Measurements from ENCODE around the gene CBLL1. TPM values are rescaled to one million over a fixed set of nuclear protein-coding genes. Genes with fewer than 3 reads are reported as not detected.

The CBLL1 gene
- total RNA-seq, 4 donors from 2014 or later, result 32.2 to 66.4 (median 42.6) TPM

DNA sequence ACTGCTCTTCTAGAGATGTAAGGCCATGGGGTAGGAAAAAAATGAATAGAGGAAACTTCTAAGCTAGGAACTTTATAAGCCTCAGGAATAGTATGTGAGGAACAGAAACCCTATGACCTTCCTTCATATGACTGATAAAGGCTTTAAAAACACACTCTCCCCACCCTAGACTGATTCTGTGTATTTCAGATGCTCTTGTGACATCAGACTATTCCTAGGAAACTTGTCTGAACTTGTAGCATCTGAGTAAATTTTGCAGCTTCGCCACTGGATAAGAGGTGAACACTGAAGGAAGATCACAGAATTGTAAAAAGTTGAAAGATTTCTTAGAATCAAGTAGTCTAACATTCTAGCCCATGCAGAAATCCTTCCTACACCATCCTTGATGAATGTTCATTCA lies 31.0 kb upstream of the CBLL1 start:
- H3K4me3 ChIP-seq (ENCODE audit: low read depth, poor library complexity, severe bottlenecking), result no peak overlapping the region
- WGBS, 2 donors, result 71 to 74% methylated on average over 1 of the region's 1 CpG
- TF ChIP-seq, protein P1, sequence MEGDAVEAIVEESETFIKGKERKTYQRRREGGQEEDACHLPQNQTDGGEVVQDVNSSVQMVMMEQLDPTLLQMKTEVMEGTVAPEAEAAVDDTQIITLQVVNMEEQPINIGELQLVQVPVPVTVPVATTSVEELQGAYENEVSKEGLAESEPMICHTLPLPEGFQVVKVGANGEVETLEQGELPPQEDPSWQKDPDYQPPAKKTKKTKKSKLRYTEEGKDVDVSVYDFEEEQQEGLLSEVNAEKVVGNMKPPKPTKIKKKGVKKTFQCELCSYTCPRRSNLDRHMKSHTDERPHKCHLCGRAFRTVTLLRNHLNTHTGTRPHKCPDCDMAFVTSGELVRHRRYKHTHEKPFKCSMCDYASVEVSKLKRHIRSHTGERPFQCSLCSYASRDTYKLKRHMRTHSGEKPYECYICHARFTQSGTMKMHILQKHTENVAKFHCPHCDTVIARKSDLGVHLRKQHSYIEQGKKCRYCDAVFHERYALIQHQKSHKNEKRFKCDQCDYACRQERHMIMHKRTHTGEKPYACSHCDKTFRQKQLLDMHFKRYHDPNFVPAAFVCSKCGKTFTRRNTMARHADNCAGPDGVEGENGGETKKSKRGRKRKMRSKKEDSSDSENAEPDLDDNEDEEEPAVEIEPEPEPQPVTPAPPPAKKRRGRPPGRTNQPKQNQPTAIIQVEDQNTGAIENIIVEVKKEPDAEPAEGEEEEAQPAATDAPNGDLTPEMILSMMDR (IDR thresholded peaks at IDR 0.05), result no peak
- TF ChIP-seq POLR2A (IDR thresholded peaks at IDR 0.05), result no peak
- intact Hi-C loops (cut with DNase I; ENCODE audit: low total_unique reads), result no loop called here
- no peak for DNase-seq (ENCODE audit: low spot score in 2 of 2)

DNA sequence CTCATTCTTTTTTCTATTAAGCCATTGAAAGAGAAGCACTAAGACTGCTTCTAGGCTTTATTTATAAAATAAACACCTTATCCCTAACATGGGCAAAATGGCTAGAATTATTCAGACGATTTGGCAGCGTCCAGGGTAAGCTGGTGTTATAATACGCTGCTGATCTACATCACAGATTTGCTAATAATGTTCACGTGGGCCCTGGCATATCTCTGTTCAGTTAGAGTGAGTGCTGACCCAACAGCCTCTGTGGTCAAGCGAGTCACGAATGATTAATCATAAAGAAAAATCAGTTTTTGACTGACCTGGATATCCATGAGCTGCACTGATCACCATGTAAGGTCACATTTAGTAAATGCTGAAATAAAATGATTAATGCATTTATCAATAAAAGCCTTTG lies 28.4 kb upstream of the CBLL1 start:
- TF ChIP-seq POLR2A (IDR thresholded peaks at IDR 0.05), result no peak
- TF ChIP-seq, protein P1 (IDR thresholded peaks at IDR 0.05), result no peak
- intact Hi-C loops (cut with DNase I; ENCODE audit: low total_unique reads), result loop anchor here (5.0 kb wide), 1 partner anchor 1833 kb away; no protein-coding TSS in a partner anchor
- H3K4me3 ChIP-seq (ENCODE audit: low read depth, poor library complexity, severe bottlenecking), result no peak overlapping the region
- WGBS, 2 donors, result 89 to 90% methylated on average over 6 of the region's 6 CpGs
- DNase-seq (ENCODE audit: low spot score in 2 of 2), result no peak

DNA sequence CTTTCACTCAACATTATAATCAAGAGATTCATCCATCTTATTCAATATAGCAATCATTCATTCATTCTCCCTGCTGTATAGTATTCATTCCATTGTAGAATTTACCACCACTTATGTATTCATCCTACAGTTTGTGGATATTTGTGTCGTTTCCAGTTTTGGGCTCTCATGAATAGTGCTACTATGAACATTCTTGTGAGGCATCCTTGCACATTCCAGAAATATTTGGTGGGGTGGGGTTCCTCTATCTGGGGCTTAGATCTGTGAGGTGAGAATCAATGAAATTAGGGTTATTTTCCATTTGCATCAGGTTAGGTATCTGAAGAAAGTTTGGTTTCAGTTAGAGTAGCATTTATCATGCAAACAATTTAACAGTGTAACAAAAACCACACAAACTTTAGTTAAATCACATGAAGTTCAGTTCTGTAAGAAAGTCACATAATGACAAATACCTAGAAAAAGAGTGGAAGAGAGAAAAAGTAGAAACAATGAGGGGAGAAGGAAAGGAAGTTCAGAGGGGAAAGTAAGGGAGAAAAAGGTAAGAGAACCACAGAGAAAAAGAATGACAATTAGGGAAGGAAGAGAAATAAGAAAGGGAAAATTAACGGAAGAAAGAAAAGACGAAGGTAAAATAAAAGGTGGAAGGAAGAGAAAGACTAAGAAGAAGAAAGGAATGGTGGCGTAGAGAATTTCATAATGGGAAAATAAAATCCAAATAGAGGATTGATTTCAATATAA lies 25.3 kb upstream of the CBLL1 start:
- H3K4me3 ChIP-seq (ENCODE audit: low read depth, poor library complexity, severe bottlenecking), result no peak overlapping the region
- TF ChIP-seq POLR2A (IDR thresholded peaks at IDR 0.05), result no peak
- TF ChIP-seq, protein P1 (IDR thresholded peaks at IDR 0.05), result no peak
- 84 to 85% methylated on average over 4 of the region's 4 CpGs for WGBS, 2 donors
- intact Hi-C loops (cut with DNase I; ENCODE audit: low total_unique reads), result loop anchor here (5.0 kb wide), 1 partner anchor 1836 kb away; no protein-coding TSS in a partner anchor
- no peak for DNase-seq (ENCODE audit: low spot score in 2 of 2)

DNA sequence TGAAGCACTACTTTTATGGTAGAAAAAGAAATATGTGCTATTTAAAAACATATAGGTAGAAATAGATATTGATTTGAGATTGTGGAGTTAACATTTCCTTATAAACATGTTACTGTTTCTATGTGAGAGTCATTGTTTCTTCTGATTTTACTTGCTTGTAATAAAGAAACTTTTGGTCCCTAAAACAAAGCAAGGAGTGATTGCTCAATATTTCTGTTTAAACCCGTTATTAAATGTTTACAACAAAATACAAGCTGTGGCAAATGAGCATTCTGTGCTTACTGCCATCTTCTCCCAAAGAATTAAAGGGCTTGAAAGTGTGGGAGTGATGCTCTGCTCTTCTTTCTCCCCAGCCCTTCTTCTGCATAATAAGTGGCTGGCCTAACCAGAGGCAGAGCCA lies 22.7 kb upstream of the CBLL1 start:
- WGBS, 2 donors, result 55 to 59% methylated on average over 1 of the region's 1 CpG
- TF ChIP-seq POLR2A (IDR thresholded peaks at IDR 0.05), result no peak
- DNase-seq (ENCODE audit: low spot score in 2 of 2), result no peak
- intact Hi-C loops (cut with DNase I; ENCODE audit: low total_unique reads), result loop anchor here (5.0 kb wide), 1 partner anchor 324 kb away; no protein-coding TSS in a partner anchor
- no peak overlapping the region for H3K4me3 ChIP-seq (ENCODE audit: low read depth, poor library complexity, severe bottlenecking)

DNA sequence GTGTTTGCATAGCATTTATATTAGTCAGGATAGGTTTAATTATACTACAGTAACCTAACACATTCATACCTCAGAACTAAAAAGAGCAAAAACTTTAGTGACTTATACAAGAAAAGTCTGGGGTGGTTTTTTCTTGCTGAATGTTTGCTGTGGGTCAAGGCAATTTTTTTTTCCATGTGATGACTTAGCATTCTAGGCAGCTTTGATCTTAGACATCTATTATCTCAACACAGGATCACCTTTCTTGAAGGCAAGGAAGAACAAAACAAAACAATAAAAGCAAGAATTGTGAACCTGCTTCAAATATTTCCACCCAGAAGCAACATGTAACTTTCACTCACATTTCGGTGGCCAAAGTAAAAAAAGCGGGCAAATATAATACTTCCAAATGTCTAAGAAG lies 20.7 kb upstream of the CBLL1 start:
- H3K4me3 ChIP-seq (ENCODE audit: low read depth, poor library complexity, severe bottlenecking), result no peak overlapping the region
- 86 to 97% methylated on average over 2 of the region's 2 CpGs for WGBS, 2 donors
- intact Hi-C loops (cut with DNase I; ENCODE audit: low total_unique reads), result loop anchor here (5.0 kb wide), 1 partner anchor 326 kb away; no protein-coding TSS in a partner anchor
- DNase-seq (ENCODE audit: low spot score in 2 of 2), result no peak
- TF ChIP-seq, protein P1 (IDR thresholded peaks at IDR 0.05), result no peak
- no peak for TF ChIP-seq POLR2A (IDR thresholded peaks at IDR 0.05)

DNA sequence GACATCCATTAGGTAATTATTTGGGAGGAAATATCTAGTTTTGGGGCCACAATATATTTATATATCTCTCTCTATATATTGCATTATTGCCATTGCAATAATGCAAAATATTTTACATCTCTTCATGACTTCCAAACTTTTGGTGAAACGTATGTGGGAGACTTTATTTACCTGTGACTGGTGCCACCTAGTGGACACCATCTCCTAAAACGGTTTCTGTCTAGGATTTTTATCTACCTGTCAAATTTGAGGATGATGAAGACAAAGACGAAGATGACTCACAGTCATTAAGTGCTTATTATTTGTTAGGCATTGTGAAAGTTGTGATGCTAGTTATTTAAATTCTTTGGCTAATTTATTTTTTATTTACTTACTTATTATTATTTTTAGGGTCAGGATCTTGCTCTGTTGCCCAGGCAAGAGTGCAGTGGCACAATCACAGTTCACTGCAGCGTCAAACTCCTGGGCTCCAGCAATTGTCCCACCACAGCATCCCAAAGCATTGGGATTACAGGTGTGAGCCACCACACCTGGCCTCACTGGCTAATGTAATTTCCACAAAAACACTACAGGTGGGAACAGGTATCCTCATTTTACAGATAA lies 18.7 kb upstream of the CBLL1 start:
- TF ChIP-seq, protein P1 (IDR thresholded peaks at IDR 0.05), result no peak
- TF ChIP-seq POLR2A (IDR thresholded peaks at IDR 0.05), result no peak
- no peak overlapping the region for H3K4me3 ChIP-seq (ENCODE audit: low read depth, poor library complexity, severe bottlenecking)
- DNase-seq (ENCODE audit: low spot score in 2 of 2), result peak in 1 of 2 donors; percentile 33
- intact Hi-C loops (cut with DNase I; ENCODE audit: low total_unique reads), result loop anchor here (2.0 kb wide), 1 partner anchor 262 kb away; no protein-coding TSS in a partner anchor
- 22 to 24% methylated on average over 4 of the region's 4 CpGs for WGBS, 2 donors
